Midbrain (tissue), 1 donor: ENCODE data around the gene JAML.
"Not testable (repeated sequence)": the region's sequence is repeated elsewhere in the genome, so short reads cannot be mapped to it uniquely, and the experiment has no call there.

Experiments used
- DNase-seq: peaks from one replicate; lab custom pipeline; 2025; lab: John Stamatoyannopoulos, UW

The JAML gene

DNA sequence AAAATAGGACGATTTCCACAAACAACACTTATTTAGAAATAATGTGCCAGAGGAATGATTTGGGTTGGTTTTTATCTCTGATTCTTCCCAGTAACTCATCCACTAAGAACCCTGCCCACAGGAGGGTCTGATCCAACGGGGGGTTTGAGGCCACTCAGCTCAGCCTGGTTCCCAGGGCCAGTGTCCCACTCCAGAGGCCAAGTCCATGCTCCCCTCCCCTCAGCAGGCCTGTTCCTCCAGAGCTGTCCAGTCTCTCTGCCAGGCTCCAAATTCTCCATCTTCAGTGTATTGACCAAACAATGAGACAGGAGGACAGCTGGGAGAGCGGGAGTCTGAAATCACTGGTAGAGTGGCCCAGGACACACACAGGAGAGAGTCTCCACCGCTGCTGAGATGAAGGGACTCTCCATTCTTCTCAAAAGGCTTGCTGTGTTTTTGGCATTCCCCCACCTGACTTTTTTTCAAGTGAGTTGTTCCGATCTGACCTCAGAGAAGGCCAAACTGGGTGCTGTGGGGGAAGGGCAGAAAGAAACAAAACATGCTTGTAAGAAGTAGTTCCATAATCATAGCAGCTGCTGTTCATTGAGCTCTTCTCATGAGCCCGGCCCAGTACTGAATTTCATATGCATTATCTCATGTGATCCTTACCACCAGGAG, 30.8 kb downstream of the JAML start:
- DNase-seq: no peak

DNA sequence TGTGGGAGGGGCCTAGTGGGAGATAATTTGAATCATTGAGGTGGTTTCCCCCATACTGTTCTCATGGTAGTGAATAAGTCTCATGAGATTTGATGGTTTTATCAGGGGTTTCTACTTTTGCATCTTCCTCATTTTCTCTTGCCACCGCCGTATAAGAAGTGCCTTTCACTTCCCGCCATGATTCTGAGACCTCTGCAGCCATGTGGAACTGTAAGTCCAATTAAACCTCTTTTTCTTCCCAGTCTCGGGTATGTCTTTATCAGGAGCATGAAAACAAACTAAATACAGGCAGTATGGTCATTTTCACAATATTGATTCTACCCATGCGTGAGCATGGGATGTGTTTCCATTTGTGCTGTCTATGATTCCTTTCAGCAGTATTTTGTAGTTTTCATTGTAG, 32.0 kb downstream of the JAML start:
- DNase-seq: not testable (repeated sequence)

DNA sequence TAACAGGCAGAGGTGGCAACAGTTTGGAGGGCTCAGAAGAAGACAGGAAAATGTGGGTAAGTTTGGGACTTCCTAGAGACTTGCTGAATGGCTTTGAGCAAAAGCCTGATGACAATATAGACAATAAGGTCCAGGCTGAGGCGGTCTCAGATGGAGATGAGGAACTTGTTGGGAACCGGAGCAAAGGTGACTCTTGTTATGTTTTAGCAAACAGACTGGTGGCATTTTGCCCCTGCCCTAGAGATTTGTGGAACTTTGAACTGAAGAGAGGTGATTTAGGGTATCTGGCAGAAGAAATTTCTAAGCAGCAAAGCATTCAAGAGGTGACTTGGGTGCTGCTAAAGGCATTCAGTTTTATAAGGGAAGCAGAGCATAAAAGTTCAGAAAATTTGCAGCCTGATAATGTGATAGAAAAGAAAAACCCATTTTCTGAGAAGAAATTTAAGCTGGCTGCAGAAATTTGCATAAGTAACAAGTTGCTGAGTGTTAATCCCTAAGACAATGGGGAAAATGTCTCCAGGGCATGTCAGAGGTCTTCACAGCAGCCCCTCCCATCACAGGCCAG, 33.8 kb downstream of the JAML start:
- DNase-seq: not testable (repeated sequence)

DNA sequence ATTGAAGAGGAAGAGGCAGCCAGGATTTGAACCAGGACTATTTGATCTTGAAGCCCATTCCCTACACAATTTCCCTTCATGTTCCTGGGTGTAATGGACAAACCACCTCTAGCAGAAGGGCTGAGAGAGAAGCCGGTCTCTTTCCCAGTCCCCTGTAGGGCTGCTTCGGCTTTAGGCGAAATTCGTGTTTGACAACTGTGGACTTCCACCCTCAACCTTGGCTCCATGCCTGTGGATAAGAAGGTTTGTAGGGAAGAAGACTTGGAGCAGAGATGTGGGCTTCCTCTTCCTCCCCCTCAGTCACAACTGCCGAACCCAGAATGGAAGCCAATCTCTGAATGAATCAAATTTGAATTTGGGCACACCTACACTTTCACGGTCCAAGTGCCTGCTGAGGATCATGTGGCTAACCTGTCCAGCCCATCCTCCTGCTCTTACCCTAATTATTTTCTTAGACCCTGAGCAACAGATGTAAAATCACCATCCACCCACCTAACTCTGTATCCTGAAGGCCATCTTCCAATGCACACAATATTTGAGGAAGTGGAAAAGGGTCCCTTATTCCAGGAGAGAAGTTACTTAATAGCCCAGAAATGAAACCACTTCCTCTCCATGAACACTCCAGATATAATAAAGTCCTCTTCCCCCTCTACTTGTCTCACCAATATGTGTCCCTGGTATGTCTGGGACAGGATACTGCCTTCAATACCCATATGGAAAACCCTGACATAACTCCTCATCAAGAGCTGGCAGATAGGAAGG, 38.3 kb downstream of the JAML start:
- DNase-seq: no peak

DNA sequence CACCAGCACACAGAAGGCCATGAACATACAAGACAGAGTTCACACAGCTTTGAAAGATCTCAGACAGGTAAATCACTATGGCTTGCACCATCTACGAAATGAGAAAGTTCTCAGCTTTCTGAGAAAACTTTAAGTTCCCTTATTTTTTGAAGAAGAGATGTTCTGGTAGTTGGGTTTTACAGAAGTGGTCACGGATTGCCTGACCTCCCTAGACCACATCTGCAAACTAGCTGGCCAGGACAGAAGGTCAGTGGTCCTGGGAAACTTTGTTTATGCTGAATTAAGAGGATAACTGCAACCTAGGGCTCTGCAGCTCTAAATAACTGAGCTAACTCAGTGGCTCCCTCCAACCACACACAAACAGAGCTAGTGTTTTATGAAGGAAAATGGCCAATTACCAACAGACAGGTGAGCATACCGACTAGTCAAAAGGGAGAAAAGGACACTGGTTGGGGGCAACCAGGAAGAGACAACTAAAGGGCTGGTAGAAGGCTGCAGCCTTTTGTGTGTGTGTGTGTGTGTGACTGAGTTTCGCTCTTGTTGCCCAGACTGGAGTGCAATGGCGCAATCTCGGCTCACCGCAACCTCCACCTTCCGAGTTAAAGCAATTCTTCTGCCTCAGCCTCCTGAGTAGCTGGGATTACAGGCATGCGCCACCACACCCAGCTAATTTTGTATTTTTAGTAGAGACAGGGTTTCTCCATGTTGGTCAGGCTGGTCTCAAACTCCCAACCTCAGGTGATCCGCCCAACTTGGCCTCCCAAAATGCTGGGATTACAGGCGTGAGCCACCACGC, 39.8 kb downstream of the JAML start:
- peak; percentile 3 for DNase-seq

DNA sequence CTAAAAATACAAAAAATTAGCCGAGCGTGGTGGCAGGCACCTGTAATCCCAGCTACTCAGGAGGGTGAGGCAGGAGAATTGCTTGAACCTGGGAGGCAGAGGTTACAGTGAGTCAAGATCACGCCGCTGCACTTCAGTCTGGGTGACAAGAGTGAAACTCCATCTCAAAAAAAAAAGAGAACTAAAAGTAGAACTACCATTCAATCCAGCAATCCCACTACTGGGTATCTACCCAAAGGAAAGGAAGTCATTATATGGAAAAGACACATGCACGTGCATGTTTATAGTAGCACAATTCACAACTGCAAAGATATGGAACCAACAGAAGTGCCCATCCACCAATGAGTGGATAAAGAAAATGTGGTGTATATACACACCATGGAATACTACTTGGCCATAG, 41.1 kb downstream of the JAML start:
- DNase-seq: not testable (repeated sequence)

DNA sequence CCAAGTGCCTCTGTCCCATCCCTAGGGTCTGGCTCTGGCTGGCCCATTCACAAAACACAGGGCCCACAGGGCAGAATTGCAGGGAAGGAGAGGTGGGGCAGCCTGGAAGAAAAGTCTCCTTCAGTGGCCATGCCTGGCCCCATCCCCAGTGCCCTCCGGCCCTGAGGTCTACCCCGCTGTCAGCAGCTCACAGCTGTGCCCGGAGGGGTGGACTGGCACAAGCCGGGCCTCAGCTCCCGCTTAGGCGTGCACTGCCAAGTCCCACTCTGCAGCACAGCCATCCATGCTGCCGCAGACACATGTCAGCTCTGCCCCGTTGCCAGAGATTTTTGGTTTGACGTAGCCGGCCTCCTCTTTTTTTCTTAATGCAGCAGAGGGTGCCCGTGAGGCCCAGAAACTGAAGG, 44.5 kb downstream of the JAML start:
- peak; percentile 92 for DNase-seq

DNA sequence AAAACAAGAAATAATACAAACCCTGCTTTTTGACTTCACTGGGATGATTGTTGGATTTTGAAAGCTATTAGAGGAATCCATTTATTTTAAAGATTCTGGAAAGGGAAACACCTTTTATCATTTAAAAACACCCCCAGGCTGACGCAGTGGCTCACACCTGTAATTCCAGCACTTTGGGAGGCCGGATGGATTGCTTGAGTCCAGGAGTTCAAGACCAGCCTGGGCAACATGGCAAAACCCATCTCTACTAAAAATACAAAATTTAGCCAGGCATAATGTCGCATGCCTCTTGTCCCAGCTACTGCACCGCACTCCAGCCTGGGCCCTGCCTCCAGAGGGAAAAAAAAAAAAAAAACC, 48.1 kb downstream of the JAML start:
- DNase-seq: no peak

DNA sequence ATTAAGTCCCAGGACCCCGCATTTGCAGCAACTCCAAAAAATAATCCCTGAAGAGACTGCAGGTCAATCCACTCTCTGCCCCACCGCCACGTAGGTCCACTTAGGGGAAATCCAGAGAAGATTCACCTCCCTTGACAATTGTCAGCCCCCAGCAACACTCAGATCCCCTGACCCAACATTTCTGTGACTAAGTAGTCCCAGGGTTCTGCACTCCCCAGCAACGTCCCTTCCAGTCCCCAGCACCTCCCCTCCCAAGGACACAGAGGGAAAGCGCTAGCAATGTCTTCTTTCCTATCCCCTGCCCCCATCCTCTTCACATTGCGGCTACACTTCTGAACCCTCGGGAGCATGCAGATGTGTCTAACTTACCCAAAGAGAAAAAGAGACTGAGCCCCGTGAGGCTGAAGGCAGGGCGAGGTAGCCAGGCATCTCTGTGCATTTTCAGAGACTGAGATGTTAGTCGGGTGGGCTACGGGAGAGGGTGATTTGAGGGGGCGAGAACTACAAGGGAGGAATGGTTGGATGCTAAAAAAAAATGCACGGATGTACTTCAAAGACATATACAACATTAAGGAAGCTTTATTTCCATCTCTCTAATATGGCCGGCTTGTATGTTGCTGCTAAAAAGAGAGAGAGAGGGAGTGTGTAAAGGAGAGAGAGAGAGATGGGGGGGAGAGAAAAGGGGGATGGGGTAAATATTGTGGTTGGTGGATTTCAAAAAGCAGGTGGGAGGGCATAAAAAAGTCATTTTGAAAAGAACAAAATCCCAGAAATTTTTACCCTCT, 48.6 kb downstream of the JAML start, which contains the start of gene SCN2B:
Gene SCN2B, minus strand, starts transcription at position 647 of the 785 bp plus-strand sequence. Its CDS starts 208 bp downstream, at position 439.
- DNase-seq: peak; percentile 64

DNA sequence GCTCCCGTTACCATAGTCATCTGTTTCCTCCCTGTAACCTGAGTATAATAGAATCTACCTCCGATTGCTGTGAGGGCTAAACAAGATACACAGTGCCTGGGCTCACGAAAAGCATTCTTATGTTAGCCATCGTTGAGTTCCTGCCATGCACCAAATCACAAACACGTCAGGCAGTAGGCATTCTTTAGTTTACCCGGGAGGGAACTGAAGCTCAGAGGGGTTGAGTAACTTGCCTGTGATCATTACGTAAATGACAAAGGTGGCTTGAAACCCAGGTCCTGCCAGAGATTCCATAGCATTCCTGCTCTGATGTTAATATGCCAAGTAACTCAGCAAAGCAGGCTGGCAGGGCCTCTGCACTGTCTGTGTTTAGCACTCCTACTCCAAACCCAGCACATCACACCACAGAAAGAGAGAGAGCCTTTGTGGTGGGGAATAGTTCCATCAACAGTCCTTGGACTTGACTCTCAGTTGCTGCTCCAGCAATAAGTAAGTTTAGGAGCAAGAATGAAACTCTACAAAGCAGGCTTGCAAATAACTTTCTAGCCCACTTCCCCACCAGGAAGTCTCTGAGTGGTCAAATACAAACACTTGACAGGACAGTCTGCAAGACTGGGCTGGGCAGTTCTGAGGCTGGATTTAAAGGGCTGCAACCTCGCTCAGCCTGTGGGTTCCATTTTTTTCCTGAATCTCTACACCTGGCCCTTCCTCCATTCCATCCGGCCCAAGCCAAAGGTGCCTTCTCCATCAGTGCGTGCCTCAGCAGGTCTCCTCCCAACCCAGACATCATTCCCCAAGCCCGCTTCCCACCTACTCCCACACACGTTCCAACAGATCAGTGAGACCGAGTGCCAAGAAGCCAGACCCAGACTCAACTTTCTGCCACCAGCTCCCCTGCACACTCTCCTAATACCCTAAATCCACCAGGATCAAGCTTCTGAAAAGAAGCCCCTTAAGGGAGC, 49.5 kb downstream of the JAML start:
- peak; percentile 47 for DNase-seq

DNA sequence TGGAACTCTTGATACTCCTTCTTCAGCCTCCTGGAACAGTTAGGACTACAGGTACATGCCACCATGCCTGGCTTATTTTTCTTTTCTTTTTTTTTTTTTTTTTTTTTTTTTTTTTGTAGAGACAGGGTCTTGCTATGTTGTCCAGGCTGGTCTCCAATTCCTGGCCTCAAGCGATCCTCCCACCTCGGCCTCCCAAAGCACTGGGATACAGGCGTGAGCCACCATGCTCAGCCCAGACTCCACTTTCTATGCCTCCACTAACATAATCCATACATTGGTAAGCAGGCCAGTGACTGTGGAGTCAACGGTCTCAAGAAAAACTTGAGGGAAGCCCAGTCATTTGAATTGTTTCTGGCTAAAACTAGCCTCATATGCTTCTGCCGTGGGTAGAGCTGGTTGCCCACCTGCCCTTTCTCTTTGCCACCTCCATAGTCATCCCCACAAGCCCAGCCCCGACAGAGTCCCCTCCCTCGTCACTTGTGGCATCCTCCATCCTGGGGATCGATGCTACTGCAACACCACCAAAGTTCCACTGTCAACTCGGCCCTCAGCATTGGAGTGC, 50.7 kb downstream of the JAML start:
- DNase-seq: no peak

DNA sequence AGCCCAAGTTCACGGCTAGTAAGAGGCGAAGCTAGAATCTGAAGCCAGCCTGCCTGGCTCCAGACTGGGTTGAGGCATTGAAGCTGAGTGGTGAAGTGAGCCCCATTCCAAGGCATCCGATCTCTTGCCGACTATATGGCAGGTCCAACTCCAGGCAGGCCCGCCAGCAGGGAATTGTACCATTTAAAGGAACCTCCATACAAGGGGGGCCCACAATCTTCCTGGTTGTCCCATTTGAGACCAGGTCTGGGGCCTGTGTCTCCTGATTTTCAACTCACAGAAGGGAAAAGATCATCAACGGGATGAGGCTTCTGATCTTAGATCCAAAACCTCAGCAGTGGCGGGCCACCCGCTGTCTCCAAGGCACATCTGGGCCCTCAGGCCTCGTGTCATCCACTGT, 52.5 kb downstream of the JAML start:
- DNase-seq: no peak

DNA sequence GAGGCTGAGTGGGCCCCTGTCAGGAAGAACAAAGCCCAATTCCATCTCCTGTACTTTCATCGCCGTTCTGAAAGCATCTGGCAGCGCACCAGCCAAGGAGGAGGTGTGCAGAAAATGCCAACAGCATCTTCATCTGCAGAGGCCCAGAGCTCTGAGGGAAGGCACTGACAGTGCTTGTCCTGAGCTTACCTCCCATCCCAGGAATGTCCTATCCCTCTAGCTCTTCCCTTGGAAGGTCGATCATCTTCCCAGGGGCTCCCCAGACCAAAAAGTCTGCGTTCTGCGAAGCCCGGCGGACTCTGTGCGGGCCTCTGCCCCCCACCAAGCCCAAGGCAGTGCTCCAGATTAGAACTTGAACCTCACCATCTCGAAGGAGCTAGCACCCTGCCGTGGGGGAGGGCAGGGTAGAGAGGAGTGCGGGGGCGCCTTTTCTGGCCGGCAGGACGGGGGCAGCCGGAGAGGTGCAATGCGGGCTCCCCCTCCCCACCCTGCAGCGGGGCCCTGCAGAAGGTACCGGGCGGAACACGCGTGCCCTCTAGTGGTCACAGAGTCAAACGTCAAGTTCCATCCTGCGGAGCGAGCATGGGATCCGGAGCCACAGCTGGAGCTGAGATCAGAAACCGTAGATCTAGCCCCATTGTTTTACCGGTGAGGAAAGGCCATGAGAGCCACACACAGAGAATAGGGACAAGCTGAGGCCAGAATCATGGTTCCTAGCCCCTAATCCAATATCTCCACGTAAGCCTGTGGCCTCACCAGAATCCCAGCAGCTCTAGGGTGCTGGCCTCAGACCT, 53.3 kb downstream of the JAML start:
- peak; percentile 89 for DNase-seq

DNA sequence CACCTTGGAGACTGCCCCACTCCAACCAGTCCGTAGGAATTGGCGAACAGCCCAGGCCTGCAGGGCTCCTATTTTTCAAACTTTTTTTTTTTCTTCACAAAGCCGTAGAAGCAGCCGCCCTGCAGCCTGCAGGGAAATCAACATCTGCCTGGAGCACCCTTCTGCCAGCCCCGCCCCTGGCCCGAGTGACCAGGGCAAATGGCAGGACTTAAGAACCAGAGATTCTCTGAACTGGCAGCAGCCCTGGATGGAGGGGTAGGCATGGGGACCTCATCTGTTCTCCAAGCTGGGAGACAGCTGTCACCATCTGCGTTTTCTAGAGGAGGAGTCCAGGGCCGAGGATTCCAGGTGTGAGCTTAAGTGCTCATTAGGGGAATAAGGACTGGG, 53.9 kb downstream of the JAML start:
- no peak for DNase-seq

DNA sequence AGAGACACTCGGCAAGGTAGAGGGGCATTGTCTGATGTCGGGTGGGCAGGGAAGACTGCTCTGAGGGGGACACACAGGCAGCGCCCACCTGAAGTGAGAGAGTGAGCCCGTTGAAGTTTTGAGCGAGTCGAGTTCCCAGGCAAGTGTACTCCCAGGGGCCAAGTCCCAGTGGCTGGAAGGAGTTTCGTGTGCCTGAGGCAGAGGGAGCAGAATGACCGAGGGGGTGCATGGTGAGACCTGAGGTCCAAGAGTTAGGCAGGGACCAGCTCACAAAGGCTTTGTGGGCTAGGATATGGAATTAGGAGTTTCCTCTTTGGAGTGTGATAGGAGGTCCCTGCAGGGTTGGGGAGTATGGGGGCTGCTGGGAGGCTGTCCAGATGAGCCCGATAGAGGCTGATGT, 54.6 kb downstream of the JAML start:
- DNase-seq: no peak

DNA sequence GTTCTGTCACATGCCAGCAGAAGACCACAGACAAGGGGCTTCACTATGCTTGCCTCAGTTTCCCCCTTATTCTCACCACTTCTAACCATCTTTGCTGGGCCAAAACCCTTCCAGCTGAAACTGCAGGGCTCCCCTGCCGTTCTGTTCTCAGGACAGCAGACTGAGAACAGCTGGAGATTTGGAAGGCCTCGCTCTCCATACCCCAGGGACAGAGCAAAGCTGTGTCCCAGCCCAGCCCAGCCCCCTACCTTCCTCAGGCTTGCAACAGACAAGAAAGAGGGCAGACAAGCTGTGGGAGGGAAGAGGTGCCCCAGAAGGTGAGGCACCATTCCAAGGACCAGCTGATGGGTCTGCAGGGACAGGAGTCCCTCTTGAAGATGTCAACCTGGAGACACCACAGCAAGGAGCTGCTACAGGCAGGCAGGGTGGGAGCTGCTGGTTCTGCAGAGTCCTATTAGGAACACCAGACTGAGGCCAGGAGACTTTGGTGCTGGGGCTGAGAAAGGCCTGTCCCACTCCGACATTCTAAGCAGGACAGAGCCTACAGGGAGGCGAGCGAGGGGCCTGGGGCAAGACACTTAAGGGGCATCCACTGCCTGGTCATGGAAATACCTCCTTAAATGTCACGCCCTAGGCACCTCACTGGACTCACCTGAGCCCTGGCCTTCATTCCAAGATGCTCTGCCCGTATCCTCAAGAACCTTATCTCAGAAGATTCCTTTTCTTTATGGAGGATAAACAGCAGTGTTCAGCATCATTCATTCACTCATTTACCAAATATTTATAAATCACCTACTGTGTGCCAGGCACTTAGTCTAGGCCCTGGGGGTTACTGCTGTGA, 55.3 kb downstream of the JAML start:
- DNase-seq: no peak

DNA sequence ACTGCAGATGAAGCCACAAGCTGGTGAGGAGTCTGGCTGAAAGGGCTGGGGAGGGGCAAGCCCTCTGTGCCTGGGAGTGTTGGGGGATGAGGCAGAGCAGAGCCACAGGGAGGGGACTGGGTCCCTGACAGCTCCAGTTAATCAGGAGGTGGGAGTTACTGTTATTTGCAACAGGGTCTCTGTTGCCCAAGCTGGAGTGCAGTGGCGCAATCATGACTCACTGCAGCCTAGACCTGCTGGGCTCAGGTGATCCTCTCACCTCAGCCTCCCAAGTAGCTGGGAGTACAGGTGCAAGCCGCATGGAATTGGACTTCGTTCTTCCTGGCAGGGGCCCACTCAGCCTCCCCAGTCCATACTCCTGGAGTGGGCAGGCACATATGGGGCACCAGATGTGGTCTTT, 56.1 kb downstream of the JAML start:
- no peak for DNase-seq

DNA sequence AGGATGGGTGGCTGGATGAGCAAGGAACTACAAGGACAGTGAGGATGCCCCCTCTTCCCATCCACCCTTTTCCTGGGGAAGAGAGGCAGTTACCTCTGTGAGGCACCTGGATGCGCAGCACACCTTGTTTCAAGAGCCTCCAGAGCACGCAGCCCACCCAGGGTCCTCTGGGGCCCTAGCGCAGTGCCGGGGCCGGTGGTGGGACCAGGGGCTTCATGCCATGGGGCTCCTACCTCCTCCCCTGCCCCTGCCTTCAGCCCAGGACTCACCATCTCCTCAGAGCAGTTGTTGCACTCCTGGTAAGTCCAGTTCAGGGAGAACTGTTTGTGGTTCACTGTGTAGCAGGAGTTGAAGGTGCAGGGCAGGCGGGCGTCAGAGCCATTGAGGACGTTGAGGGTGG, 56.5 kb downstream of the JAML start:
- DNase-seq: no peak
